PC-3 (cell line): ENCODE measurements around the gene HSD3B2.

ENCODE experiments used
- CTCF ChIP-seq: fragments of 300-600 bp; sonication (generic); conservative IDR thresholded peaks from 2 replicates; pipeline ENCODE4 v1.5.1; 2017; ENCODE audit warnings: antibody characterized with exemption, low read depth, mild to moderate bottlenecking, low read length
- EZH2 ChIP-seq: fragments of 300-600 bp; sonication (generic); IDR thresholded peaks from one replicate; pipeline ENCODE4 v1.6.1; 2017; ENCODE audit warnings: antibody characterized with exemption, mild to moderate bottlenecking, low read length; ENCODE audit not compliant: unreplicated experiment
- EZH2phosphoT487 ChIP-seq: fragments of 300-600 bp; sonication (generic); IDR thresholded peaks from 2 replicates; pipeline ENCODE4 v1.6.1; 2018; ENCODE audit warnings: mild to moderate bottlenecking, antibody characterized with exemption, low read length, borderline replicate concordance

- TF ChIP-seq CTCF (no peak), EZH2phosphoT487 (no peak), EZH2 (no peak)
Observed at GRCh38 chr1:119373465-119373864, 41.5 kb upstream of the HSD3B2 start.
